ENCODE data around the gene PARD3B.

- TF ChIP-seq YY1 (IDR thresholded peaks at IDR 0.05; ENCODE audit: insufficient read depth, insufficient read length) (no peak), ZNF274 (IDR thresholded peaks at IDR 0.05; ENCODE audit: low read depth, low read length) (no peak)
Observed at GRCh38 chr2:205078762-205079161, 533.5 kb downstream of the PARD3B start.

All from NT2/D1 (cell line).